Measurements from ENCODE around the gene NFATC1.

NFATC1 gene

DNA sequence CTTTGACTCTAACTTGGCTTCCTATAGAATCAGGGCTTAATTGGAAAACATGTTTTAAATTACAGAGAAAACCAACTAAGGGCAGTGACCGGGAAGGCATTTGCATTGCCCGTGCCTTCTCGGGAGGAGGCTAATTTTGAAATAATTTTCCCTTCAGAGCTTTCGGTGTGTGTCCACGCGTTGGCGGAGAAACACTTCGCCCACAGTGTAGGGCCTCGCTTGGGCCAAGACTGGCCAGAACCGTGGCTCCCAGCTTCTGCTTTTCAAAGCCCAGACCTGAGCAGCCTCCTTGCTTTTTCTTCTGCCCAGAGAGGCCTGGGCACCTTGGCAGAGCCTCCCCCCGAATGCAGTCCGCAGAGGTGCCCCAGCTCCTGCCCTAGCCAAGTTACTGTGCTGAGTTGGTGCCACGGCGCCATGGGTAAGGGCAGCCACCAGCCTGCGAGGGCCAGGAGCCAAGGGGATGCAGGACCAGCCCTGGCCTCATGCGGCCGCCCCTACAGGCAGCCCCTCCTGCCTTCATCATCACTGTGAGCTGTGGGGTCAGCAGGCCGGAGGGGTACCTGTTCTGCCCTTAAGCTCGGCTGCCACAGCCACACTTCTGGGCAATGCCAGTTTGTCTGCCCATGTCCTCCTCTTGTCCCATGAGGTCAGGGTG is 57.4 kb downstream of the NFATC1 start:
- TF ChIP-seq TAF1 (IDR thresholded peaks at IDR 0.05; ENCODE audit: borderline replicate concordance, insufficient read depth, low read length), result no peak
- TF ChIP-seq, protein P1, sequence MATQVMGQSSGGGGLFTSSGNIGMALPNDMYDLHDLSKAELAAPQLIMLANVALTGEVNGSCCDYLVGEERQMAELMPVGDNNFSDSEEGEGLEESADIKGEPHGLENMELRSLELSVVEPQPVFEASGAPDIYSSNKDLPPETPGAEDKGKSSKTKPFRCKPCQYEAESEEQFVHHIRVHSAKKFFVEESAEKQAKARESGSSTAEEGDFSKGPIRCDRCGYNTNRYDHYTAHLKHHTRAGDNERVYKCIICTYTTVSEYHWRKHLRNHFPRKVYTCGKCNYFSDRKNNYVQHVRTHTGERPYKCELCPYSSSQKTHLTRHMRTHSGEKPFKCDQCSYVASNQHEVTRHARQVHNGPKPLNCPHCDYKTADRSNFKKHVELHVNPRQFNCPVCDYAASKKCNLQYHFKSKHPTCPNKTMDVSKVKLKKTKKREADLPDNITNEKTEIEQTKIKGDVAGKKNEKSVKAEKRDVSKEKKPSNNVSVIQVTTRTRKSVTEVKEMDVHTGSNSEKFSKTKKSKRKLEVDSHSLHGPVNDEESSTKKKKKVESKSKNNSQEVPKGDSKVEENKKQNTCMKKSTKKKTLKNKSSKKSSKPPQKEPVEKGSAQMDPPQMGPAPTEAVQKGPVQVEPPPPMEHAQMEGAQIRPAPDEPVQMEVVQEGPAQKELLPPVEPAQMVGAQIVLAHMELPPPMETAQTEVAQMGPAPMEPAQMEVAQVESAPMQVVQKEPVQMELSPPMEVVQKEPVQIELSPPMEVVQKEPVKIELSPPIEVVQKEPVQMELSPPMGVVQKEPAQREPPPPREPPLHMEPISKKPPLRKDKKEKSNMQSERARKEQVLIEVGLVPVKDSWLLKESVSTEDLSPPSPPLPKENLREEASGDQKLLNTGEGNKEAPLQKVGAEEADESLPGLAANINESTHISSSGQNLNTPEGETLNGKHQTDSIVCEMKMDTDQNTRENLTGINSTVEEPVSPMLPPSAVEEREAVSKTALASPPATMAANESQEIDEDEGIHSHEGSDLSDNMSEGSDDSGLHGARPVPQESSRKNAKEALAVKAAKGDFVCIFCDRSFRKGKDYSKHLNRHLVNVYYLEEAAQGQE (IDR thresholded peaks at IDR 0.05; ENCODE audit: insufficient read depth in 1 of 2, low read depth in 2 of 2, low read length in 2 of 2), result no peak
- TF ChIP-seq SIN3A (IDR thresholded peaks at IDR 0.05; ENCODE audit: borderline replicate concordance, insufficient read depth, low read length), result no peak
- TF ChIP-seq POLR2AphosphoS5 (IDR thresholded peaks at IDR 0.05; ENCODE audit: low read depth, low read length), result no peak
- no peak for TF ChIP-seq FOXP2 (optimal IDR thresholded peaks at IDR 0.05; ENCODE audit: borderline replicate concordance, extremely low read depth, extremely low read length, insufficient read depth)

- TF ChIP-seq, protein P1 (IDR thresholded peaks at IDR 0.05; ENCODE audit: insufficient read depth in 1 of 2, low read depth in 2 of 2, low read length in 2 of 2), result no peak
- TF ChIP-seq POLR2AphosphoS5 (IDR thresholded peaks at IDR 0.05; ENCODE audit: low read depth, low read length) (no peak), SIN3A (IDR thresholded peaks at IDR 0.05; ENCODE audit: borderline replicate concordance, insufficient read depth, low read length) (no peak), TAF1 (IDR thresholded peaks at IDR 0.05; ENCODE audit: borderline replicate concordance, insufficient read depth, low read length) (no peak), FOXP2 (optimal IDR thresholded peaks at IDR 0.05; ENCODE audit: borderline replicate concordance, extremely low read depth, extremely low read length, insufficient read depth) (no peak)
Observed at GRCh38 chr18:79453816-79454735, 58.3 kb downstream of the NFATC1 start.

- TF ChIP-seq TAF1 (IDR thresholded peaks at IDR 0.05; ENCODE audit: borderline replicate concordance, insufficient read depth, low read length), result no peak
- TF ChIP-seq POLR2AphosphoS5 (IDR thresholded peaks at IDR 0.05; ENCODE audit: low read depth, low read length), result no peak
- TF ChIP-seq SIN3A (IDR thresholded peaks at IDR 0.05; ENCODE audit: borderline replicate concordance, insufficient read depth, low read length), result no peak
- no peak for TF ChIP-seq FOXP2 (optimal IDR thresholded peaks at IDR 0.05; ENCODE audit: borderline replicate concordance, extremely low read depth, extremely low read length, insufficient read depth)
- TF ChIP-seq, protein P1 (IDR thresholded peaks at IDR 0.05; ENCODE audit: insufficient read depth in 1 of 2, low read depth in 2 of 2, low read length in 2 of 2), result no peak
Observed at GRCh38 chr18:79455261-79455660, 59.5 kb downstream of the NFATC1 start.

DNA sequence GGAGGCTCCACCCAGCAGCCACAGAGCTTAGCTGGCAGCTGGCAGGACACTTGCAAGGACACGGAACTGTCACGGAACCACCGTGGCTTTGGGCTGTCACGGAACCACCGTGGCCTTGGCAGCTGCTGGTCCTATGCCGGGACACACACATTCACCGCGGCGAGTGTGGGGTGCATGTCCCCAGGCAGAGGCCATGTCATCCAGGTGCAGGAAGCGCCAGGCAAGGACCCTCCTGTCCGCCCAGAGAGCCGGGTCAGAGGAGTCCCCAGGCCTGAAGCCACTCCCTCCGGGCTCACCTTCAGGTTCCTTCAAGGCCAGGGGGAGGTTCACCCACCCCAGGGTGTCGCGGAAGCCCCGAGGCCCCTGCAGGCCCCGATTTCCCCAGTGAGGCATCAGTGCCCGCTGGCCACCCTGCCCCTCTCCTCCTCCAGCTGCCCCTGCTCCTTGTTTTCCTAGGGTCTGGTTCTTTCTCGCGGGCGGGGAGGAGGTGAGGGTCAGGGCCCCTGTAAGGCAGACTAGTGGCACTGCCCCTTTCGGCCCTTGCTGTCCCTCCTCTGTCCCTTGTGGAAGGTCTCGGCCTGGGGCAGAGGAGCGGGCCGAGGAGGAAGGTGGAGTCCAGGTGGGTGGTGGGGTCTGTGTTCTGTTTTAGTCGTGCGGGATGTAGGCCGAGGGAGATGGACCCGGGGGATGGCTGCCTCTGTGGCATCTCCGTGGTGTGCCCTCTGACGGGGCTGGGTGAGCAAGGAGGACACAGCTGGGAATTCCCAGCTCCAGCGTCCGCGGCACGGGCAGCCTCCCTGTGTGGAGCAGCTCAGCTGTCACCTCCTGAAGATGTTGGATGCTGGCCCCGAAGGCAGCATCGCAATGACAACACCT is 60.6 kb downstream of the NFATC1 start:
- TF ChIP-seq TAF1 (IDR thresholded peaks at IDR 0.05; ENCODE audit: borderline replicate concordance, insufficient read depth, low read length) (no peak), FOXP2 (optimal IDR thresholded peaks at IDR 0.05; ENCODE audit: borderline replicate concordance, extremely low read depth, extremely low read length, insufficient read depth) (no peak), POLR2AphosphoS5 (IDR thresholded peaks at IDR 0.05; ENCODE audit: low read depth, low read length) (no peak), SIN3A (IDR thresholded peaks at IDR 0.05; ENCODE audit: borderline replicate concordance, insufficient read depth, low read length) (no peak)
- TF ChIP-seq, protein P1 (IDR thresholded peaks at IDR 0.05; ENCODE audit: insufficient read depth in 1 of 2, low read depth in 2 of 2, low read length in 2 of 2), result no peak
